Activated T-cell treated with anti-CD3 and anti-CD28 coated beads, Interleukin-2, amount 50 U/mL, for 48 hours (primary cell): ENCODE results near the gene RAVER2.
"Not testable (repeated sequence)": the region's sequence is repeated elsewhere in the genome, so short reads cannot be mapped to it uniquely, and the experiment has no call there.

Experiments
- DNase-seq, 2 experiments: peaks; one replicate each; pipeline ENCODE4 v3.0.0-alpha.2; 2020

The RAVER2 gene

GRCh38 chr1:64820572-64820971 lies 75.7 kb downstream of the RAVER2 start:
- not testable (repeated sequence) for DNase-seq

GRCh38 chr1:64822621-64823020 lies 77.7 kb downstream of the RAVER2 start:
- no peak for DNase-seq

GRCh38 chr1:64823691-64824476 lies 79.0 kb downstream of the RAVER2 start:
- peak; percentile 57 to 61 for DNase-seq

- no peak for DNase-seq
These were observed 82.1 kb downstream of the RAVER2 start for GRCh38 chr1:64826991-64827390.

- DNase-seq = no peak
These were observed 84.0 kb downstream of the RAVER2 start for GRCh38 chr1:64828829-64829228.

- DNase-seq = no peak
These were observed 84.6 kb downstream of the RAVER2 start for GRCh38 chr1:64829411-64830029.

- no peak for DNase-seq
These were observed 85.3 kb downstream of the RAVER2 start for GRCh38 chr1:64830030-64830651.

GRCh38 chr1:64834734-64835133 lies 89.9 kb downstream of the RAVER2 start:
- DNase-seq = no peak

- DNase-seq = no peak
These were observed 91.9 kb downstream of the RAVER2 start for GRCh38 chr1:64836802-64837201.

GRCh38 chr1:64838486-64838885 lies 93.6 kb downstream of the RAVER2 start:
- DNase-seq = no peak

GRCh38 chr1:64839261-64839660 lies 94.4 kb downstream of the RAVER2 start:
- no peak for DNase-seq

GRCh38 chr1:64839732-64840405 lies 95.0 kb downstream of the RAVER2 start:
- no peak for DNase-seq

- no peak for DNase-seq
These were observed 96.6 kb downstream of the RAVER2 start for GRCh38 chr1:64841330-64842065.

- DNase-seq = no peak
These were observed 97.3 kb downstream of the RAVER2 start for GRCh38 chr1:64842224-64842623.

GRCh38 chr1:64843675-64844074 lies 98.8 kb downstream of the RAVER2 start:
- no peak for DNase-seq

- no peak for DNase-seq
These were observed 99.3 kb downstream of the RAVER2 start for GRCh38 chr1:64844175-64844574.

GRCh38 chr1:64844609-64845008 lies 99.7 kb downstream of the RAVER2 start:
- no peak for DNase-seq

GRCh38 chr1:64845831-64846425 lies 101.1 kb downstream of the RAVER2 start:
- no peak for DNase-seq

- no peak for DNase-seq
These were observed 101.9 kb downstream of the RAVER2 start for GRCh38 chr1:64846573-64847430.

GRCh38 chr1:64847666-64848065 lies 102.8 kb downstream of the RAVER2 start:
- no peak for DNase-seq

- DNase-seq = no peak
These were observed 103.3 kb downstream of the RAVER2 start for GRCh38 chr1:64848136-64848535.
